ENCODE measurements around the gene ROGDI.

Gene ROGDI

GRCh38 chr16:4795181-4795827, 7.1 kb downstream of the ROGDI start, which contains the start of gene SMIM22:
Gene SMIM22 (plus strand): TSS chr16:4795369. CDS start chr16:4795735, 366 bp downstream.
- Histone ChIP-seq H3K4me3 (replicated peaks; ENCODE audit: low read depth, low read length) (no peak within 1 kb of the TSS), H3K27me3 (replicated peaks; ENCODE audit: control insufficient read depth, insufficient read depth, low read length) (no peaks in the 10 kb centered on the region), H3K36me3 (ENCODE audit: control insufficient read depth, insufficient read depth, low read length) (no peaks in the 10 kb centered on the region; the same call in 1 of the 2 replicates)
- no peak for DNase-seq (ENCODE audit: extremely low read depth, insufficient read length)
- TF ChIP-seq CTCF (IDR thresholded peaks at IDR 0.05; ENCODE audit: insufficient read depth, low read length, poor library complexity, severe bottlenecking): no peak

- H3K4me3 ChIP-seq (replicated peaks; ENCODE audit: low read depth, low read length): no peak overlapping the region
- H3K36me3 ChIP-seq (ENCODE audit: control insufficient read depth, insufficient read depth, low read length): no peaks in the 10 kb centered on the region
- no peak for DNase-seq (ENCODE audit: extremely low read depth, insufficient read length)
- no peaks in the 10 kb centered on the region for H3K27me3 ChIP-seq (replicated peaks; ENCODE audit: control insufficient read depth, insufficient read depth, low read length)
- no peak for TF ChIP-seq CTCF (IDR thresholded peaks at IDR 0.05; ENCODE audit: insufficient read depth, low read length, poor library complexity, severe bottlenecking)
Observed at GRCh38 chr16:4792951-4793513, 9.4 kb downstream of the ROGDI start.

- Histone ChIP-seq H3K4me3 (replicated peaks; ENCODE audit: low read depth, low read length) (no peak overlapping the region), H3K36me3 (ENCODE audit: control insufficient read depth, insufficient read depth, low read length) (no peaks in the 10 kb centered on the region), H3K27me3 (replicated peaks; ENCODE audit: control insufficient read depth, insufficient read depth, low read length) (no peaks in the 10 kb centered on the region)
- TF ChIP-seq CTCF (IDR thresholded peaks at IDR 0.05; ENCODE audit: insufficient read depth, low read length, poor library complexity, severe bottlenecking): no peak
- no peak for DNase-seq (ENCODE audit: extremely low read depth, insufficient read length)
Observed at GRCh38 chr16:4790871-4791270, 11.6 kb downstream of the ROGDI start.

GRCh38 chr16:4790261-4790660, 12.2 kb downstream of the ROGDI start:
- Histone ChIP-seq H3K36me3 (ENCODE audit: control insufficient read depth, insufficient read depth, low read length) (no peaks in the 10 kb centered on the region), H3K4me3 (replicated peaks; ENCODE audit: low read depth, low read length) (no peak overlapping the region), H3K27me3 (replicated peaks; ENCODE audit: control insufficient read depth, insufficient read depth, low read length) (no peaks in the 10 kb centered on the region)
- TF ChIP-seq CTCF (IDR thresholded peaks at IDR 0.05; ENCODE audit: insufficient read depth, low read length, poor library complexity, severe bottlenecking): no peak
- no peak for DNase-seq (ENCODE audit: extremely low read depth, insufficient read length)

- no peak for TF ChIP-seq CTCF (IDR thresholded peaks at IDR 0.05; ENCODE audit: insufficient read depth, low read length, poor library complexity, severe bottlenecking)
- no peak overlapping the region for H3K4me3 ChIP-seq (replicated peaks; ENCODE audit: low read depth, low read length)
- no peaks in the 10 kb centered on the region for H3K36me3 ChIP-seq (ENCODE audit: control insufficient read depth, insufficient read depth, low read length)
- DNase-seq (ENCODE audit: extremely low read depth, insufficient read length): no peak
- H3K27me3 ChIP-seq (replicated peaks; ENCODE audit: control insufficient read depth, insufficient read depth, low read length): no peaks in the 10 kb centered on the region
Observed at GRCh38 chr16:4788910-4789309, 13.5 kb downstream of the ROGDI start.
